Neural progenitor cell (in vitro differentiated cells): ENCODE results near the gene FAM53B. TPM values are rescaled to one million over a fixed set of nuclear protein-coding genes. Genes with fewer than 3 reads are reported as not detected.

Experiments used
- DNase-seq: peaks from one replicate; pipeline ENCODE4 v3.0.0-alpha.2; 2016; ENCODE audit warnings: low spot score
- H2AFZ ChIP-seq: fragments of 200-600 bp; sonication (generic); replicated peaks from 2 replicates; pipeline ENCODE4 v1.6.1; 2016; ENCODE audit warnings: antibody characterized with exemption
- H3F3A ChIP-seq: fragments of 200-600 bp; sonication (generic); 2 replicates; pipeline ENCODE4 v1.6.1; 2016; ENCODE audit warnings: antibody characterized with exemption, low read depth
- H3K27ac ChIP-seq: fragments of 200-600 bp; sonication (generic); 2 replicates; pipeline ENCODE4 v1.5.1; 2016; ENCODE audit warnings: mild to moderate bottlenecking
- H3K27me3 ChIP-seq: fragments of 200-600 bp; sonication (generic); 2 replicates; pipeline ENCODE4 v1.6.1; 2016; ENCODE audit warnings: mild to moderate bottlenecking, moderate library complexity
- H3K36me3 ChIP-seq: fragments of 200-600 bp; sonication (generic); 2 replicates; pipeline ENCODE4 v1.5.1; 2016
- H3K4me1 ChIP-seq: fragments of 200-600 bp; sonication (generic); 2 replicates; pipeline ENCODE4 v1.6.1; 2016; ENCODE audit warnings: mixed run types
- H3K4me2 ChIP-seq: fragments of 200-600 bp; sonication (generic); 2 replicates; pipeline ENCODE4 v1.6.1; 2016
- H3K4me3 ChIP-seq: fragments of 200-600 bp; sonication (generic); 2 replicates; pipeline ENCODE4 v1.5.1; 2016
- H3K79me2 ChIP-seq: fragments of 200-600 bp; sonication (generic); 2 replicates; pipeline ENCODE4 v1.6.1; 2016; ENCODE audit warnings: low read depth
- H3K9ac ChIP-seq: fragments of 200-600 bp; sonication (generic); 2 replicates; pipeline ENCODE4 v1.6.1; 2016
- H3K9me3 ChIP-seq: fragments of 200-600 bp; sonication (generic); 2 replicates; pipeline ENCODE4 v1.5.1; 2016; ENCODE audit warnings: low read depth
- H4K20me1 ChIP-seq: fragments of 200-600 bp; sonication (generic); 2 replicates; pipeline ENCODE4 v1.6.1; 2016; ENCODE audit warnings: low read depth
- H3K27ac Mint-ChIP-seq: 3 replicates; pipeline ENCODE4 v1.8.0; 2021; ENCODE audit warnings: mixed read lengths
- H3K27me3 Mint-ChIP-seq: 2 replicates; pipeline ENCODE4 v1.8.0; 2022; ENCODE audit warnings: low read depth, mild to moderate bottlenecking, inconsistent platforms, moderate library complexity, mixed read lengths; ENCODE audit not compliant: insufficient read depth
- H3K36me3 Mint-ChIP-seq: 3 replicates; pipeline ENCODE4 v1.8.0; 2021; ENCODE audit warnings: mixed read lengths
- H3K4me1 Mint-ChIP-seq: 3 replicates; pipeline ENCODE4 v1.8.0; 2021; ENCODE audit warnings: mixed read lengths
- H3K4me3 Mint-ChIP-seq: 3 replicates; pipeline ENCODE4 v1.8.0; 2021; ENCODE audit warnings: mild to moderate bottlenecking, moderate library complexity, mixed read lengths
- H3K9me3 Mint-ChIP-seq: 3 replicates; pipeline ENCODE4 v1.8.0; 2020; ENCODE audit warnings: mixed read lengths
- EZH2 ChIP-seq: fragments of 200-600 bp; sonication (generic); IDR thresholded peaks from 2 replicates; pipeline ENCODE4 v1.6.1; 2017; ENCODE audit warnings: antibody characterized with exemption, mild to moderate bottlenecking, moderate library complexity
- EZH2phosphoT487 ChIP-seq: fragments of 200-600 bp; sonication (generic); IDR thresholded peaks from 2 replicates; pipeline ENCODE4 v1.6.1; 2017; ENCODE audit warnings: antibody characterized with exemption
- total RNA-seq: library from RNA; depleted of rRNA; stranded (reverse); fragments of >200 nt; gene quantifications from 2 replicates; pipeline ENCODE4 v1.2.3, GENCODE V29; 2015; ENCODE audit warnings: low replicate concordance
- TF ChIP-seq, protein P1 (sequence below): fragments of 200-600 bp; sonication (generic); IDR thresholded peaks from 2 replicates; pipeline ENCODE4 v1.5.1; 2017; ENCODE audit warnings: antibody characterized with exemption, mild to moderate bottlenecking

Gene FAM53B
- total RNA-seq, 1 donor from 2014 or later = 15.3 TPM

DNA sequence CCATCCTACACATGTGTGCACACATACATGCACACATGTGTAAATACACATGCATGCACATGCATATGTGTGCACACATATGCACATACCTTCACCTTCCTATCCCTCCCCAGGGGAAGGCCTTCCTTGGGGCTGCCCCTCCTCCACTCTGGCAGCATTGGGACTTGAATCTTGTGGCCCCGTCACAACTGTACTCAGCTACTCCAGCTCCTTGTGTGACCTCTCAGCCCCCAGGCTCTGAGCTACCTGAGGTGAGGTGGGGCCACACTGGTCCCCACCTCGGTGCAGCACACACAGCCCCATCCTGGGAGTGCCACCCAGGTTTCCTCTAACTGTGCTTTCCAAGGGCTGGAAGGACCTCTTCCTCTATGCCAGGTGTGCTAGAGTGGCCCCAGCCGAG is 166.5 kb downstream of the FAM53B start:
- no peak overlapping the region for H3K4me3 Mint-ChIP-seq
- TF ChIP-seq, protein P1, sequence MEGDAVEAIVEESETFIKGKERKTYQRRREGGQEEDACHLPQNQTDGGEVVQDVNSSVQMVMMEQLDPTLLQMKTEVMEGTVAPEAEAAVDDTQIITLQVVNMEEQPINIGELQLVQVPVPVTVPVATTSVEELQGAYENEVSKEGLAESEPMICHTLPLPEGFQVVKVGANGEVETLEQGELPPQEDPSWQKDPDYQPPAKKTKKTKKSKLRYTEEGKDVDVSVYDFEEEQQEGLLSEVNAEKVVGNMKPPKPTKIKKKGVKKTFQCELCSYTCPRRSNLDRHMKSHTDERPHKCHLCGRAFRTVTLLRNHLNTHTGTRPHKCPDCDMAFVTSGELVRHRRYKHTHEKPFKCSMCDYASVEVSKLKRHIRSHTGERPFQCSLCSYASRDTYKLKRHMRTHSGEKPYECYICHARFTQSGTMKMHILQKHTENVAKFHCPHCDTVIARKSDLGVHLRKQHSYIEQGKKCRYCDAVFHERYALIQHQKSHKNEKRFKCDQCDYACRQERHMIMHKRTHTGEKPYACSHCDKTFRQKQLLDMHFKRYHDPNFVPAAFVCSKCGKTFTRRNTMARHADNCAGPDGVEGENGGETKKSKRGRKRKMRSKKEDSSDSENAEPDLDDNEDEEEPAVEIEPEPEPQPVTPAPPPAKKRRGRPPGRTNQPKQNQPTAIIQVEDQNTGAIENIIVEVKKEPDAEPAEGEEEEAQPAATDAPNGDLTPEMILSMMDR = no peak
- no peak for TF ChIP-seq EZH2phosphoT487
- TF ChIP-seq EZH2 = no peak
- H3K4me3 ChIP-seq = no peak overlapping the region
- no peak overlapping the region for H3K9ac ChIP-seq
- no peak overlapping the region for H3K27ac ChIP-seq
- H3F3A ChIP-seq = no peaks in the 10 kb centered on the region
- H3K27ac Mint-ChIP-seq = peak overlapping the region; percentile 35
- peaks cover 3% of the 10 kb centered on the region for H3K9me3 ChIP-seq
- H4K20me1 ChIP-seq = no peaks in the 10 kb centered on the region
- peaks cover 6% of the 10 kb centered on the region for H3K27me3 Mint-ChIP-seq
- H3K4me2 ChIP-seq = no peak overlapping the region
- no peaks in the 10 kb centered on the region for H3K36me3 ChIP-seq
- H3K9me3 Mint-ChIP-seq = peaks cover 14% of the 10 kb centered on the region
- no peaks in the 10 kb centered on the region for H3K4me1 ChIP-seq
- no peak overlapping the region for H2AFZ ChIP-seq
- H3K27me3 ChIP-seq = no peaks in the 10 kb centered on the region
- DNase-seq = no peak
- H3K36me3 Mint-ChIP-seq = no peaks in the 10 kb centered on the region
- no peaks in the 10 kb centered on the region for H3K4me1 Mint-ChIP-seq
- no peaks in the 10 kb centered on the region for H3K79me2 ChIP-seq

DNA sequence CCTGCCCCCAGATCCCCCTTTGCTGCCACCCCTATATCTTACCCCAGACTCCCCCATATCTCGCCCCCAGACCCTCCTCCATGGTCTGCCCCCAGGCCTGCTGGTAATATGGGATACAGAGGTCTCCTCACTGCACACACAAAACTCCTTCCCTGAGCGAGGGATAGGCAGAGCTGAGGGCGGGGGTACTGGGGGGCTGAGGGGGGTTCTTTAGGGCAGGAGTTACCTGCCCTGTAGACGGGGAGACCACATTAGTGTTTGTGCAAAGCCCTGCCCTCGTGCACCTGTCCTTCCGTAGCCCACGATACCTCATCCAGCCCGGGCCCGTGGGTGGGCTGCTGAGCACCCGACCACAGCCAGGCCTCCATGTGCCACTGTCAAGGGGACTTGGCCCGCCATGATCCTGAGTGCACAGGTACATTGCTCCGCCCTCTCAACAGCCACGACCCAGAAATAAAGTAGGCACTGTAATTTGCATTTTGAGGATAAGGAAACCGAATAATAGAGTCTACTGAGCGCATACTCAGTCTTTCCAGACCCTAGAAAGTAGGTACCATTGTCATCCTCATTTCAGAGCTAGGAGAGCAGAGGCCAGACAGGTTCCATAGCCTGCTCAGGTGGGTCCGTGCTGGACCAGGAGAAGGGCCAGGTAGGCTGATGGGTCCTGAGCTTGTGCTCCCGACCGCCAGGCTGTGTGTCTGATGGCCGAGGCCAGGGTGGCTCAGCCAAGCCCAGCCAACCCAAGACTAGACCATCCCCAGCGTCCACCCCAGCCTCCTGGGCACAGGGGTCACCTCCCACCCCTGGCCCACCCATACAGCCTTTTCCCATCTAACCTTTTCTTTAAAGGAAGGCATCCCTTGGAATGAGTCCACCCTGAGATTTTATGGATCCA is 167.4 kb downstream of the FAM53B start:
- no peaks in the 10 kb centered on the region for H3K27me3 ChIP-seq
- H3F3A ChIP-seq = no peaks in the 10 kb centered on the region
- H4K20me1 ChIP-seq = no peaks in the 10 kb centered on the region
- Mint-ChIP-seq H3K9me3 (peaks cover 14% of the 10 kb centered on the region), H3K27ac (no peak overlapping the region), H3K27me3 (peaks cover 6% of the 10 kb centered on the region), H3K4me3 (no peak overlapping the region), H3K36me3 (no peaks in the 10 kb centered on the region), H3K4me1 (no peaks in the 10 kb centered on the region)
- no peak overlapping the region for H3K27ac ChIP-seq
- no peak overlapping the region for H3K4me2 ChIP-seq
- TF ChIP-seq EZH2phosphoT487 = no peak
- TF ChIP-seq, protein P1 = no peak
- no peak for TF ChIP-seq EZH2
- peaks cover 3% of the 10 kb centered on the region for H3K9me3 ChIP-seq
- no peaks in the 10 kb centered on the region for H3K79me2 ChIP-seq
- H3K9ac ChIP-seq = no peak overlapping the region
- no peak overlapping the region for H3K4me3 ChIP-seq
- no peaks in the 10 kb centered on the region for H3K36me3 ChIP-seq
- no peak for DNase-seq
- H2AFZ ChIP-seq = no peak overlapping the region
- no peaks in the 10 kb centered on the region for H3K4me1 ChIP-seq

DNA sequence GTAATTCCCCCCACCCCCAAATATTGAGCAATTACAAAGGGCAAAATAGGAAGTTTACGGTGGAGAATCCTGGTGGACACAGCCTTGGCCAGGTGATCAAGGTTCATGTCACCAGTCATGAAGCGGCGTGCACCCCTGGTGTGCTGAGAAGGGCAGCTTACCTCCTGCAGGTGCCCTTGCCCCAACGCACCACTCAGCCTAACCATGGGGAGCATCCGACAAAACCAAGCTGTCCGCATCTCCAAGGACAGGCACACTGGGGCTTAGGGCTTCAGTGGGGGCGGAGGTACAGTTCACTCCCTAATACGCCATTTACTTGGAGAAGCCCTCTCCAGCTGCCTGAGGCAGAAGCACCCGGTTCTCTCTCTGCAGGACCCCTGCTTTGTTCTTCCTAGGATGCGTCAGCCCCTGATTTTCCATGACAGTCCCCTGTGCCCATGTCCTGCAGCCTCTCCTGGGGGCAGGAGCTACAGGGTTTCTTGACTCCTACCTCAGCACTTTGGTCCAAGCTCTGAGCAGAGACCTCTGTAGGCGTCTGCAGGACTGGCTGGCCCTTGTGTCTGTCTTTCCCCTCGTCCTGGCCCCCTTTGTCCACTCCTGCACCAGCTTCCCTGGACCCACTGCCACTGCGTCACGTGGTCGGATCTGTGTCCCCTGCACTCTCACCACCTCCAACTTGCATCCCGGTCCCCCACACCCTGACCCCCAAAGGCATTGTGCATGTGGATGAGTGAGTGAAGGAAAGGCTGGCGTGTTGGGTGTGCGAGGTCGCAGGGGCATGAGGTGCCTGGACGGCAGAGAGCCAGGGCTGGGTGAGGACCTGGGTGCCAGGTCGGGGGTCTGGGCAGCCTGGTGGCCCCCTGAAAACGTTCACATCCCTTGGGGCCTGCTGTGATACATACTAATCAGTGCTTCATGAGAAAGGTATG is 168.8 kb downstream of the FAM53B start:
- Histone ChIP-seq H4K20me1 (no peaks in the 10 kb centered on the region), H3K4me3 (no peak overlapping the region), H2AFZ (no peak overlapping the region), H3K27ac (no peak overlapping the region), H3K4me2 (no peak overlapping the region), H3F3A (no peaks in the 10 kb centered on the region), H3K27me3 (no peaks in the 10 kb centered on the region), H3K79me2 (no peaks in the 10 kb centered on the region), H3K9me3 (peaks cover 2% of the 10 kb centered on the region), H3K4me1 (no peaks in the 10 kb centered on the region), H3K36me3 (no peaks in the 10 kb centered on the region), H3K9ac (no peak overlapping the region)
- Mint-ChIP-seq H3K27ac (no peak overlapping the region), H3K36me3 (no peaks in the 10 kb centered on the region), H3K9me3 (peaks cover 5% of the 10 kb centered on the region), H3K4me1 (no peaks in the 10 kb centered on the region), H3K4me3 (no peak overlapping the region), H3K27me3 (peaks cover 9% of the 10 kb centered on the region)
- TF ChIP-seq, protein P1 = no peak
- TF ChIP-seq EZH2phosphoT487 (no peak), EZH2 (no peak)
- DNase-seq = no peak
